Nephron (organoid): Measurements from ENCODE around the gene CCDC24.

Experiments used
- H3K27ac Mint-ChIP-seq, 3 experiments: 2 replicates each; pipeline ENCODE4 v1.8.0; 2020; ENCODE audit warnings: mixed read lengths in 3 of 3, mild to moderate bottlenecking in 2 of 3, moderate library complexity in 1 of 3
- H3K27me3 Mint-ChIP-seq: 2 replicates; pipeline ENCODE4 v1.8.0; 2021; ENCODE audit warnings: low read depth, mild to moderate bottlenecking, moderate library complexity, mixed read lengths
- H3K36me3 Mint-ChIP-seq: 2 replicates; pipeline ENCODE4 v1.8.0; 2020; ENCODE audit warnings: low read depth, mixed read lengths
- H3K4me1 Mint-ChIP-seq: 2 replicates; pipeline ENCODE4 v1.8.0; 2020; ENCODE audit warnings: mixed read lengths
- H3K4me3 Mint-ChIP-seq, 3 experiments: 2 replicates each; pipeline ENCODE4 v1.8.0; 2020; ENCODE audit warnings: mild to moderate bottlenecking in 3 of 3, mixed read lengths in 3 of 3, moderate library complexity in 2 of 3
- H3K9me3 Mint-ChIP-seq: 2 replicates; pipeline ENCODE4 v1.8.0; 2020; ENCODE audit warnings: mixed read lengths
- TF ChIP-seq, protein P1 (sequence below), 3 experiments: fragments of 200-600 bp; sonication (generic); IDR thresholded peaks; one replicate each; pipeline ENCODE4 v1.5.0; 2021; ENCODE audit warnings: antibody characterized with exemption in 3 of 3; ENCODE audit not compliant: unreplicated experiment in 3 of 3

CCDC24 gene

DNA sequence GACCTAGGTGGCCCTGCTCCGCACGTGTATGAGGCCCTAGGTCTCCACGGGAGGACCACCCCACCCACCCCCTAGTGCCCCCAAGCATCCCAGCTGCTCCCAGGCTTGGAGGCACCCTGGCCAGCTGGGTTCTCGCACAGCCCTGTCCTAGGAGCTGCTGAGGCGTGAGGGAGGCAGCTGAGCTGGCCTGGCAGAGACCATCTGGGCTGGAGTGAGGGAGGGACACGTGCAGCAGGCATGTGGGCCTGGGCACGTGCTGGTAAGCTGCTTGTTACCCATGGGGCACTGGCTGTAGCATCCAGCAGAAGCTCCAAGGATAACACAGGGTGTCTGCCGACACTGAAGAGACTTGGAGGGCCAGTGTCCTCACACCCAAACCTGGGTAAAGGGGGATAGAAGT is 29.8 kb downstream of the CCDC24 start:
- Mint-ChIP-seq H3K27me3 (no peaks in the 10 kb centered on the region), H3K36me3 (peaks cover 9% of the 10 kb centered on the region), H3K4me3 (no peak overlapping the region), H3K9me3 (no peaks in the 10 kb centered on the region), H3K4me1 (no peaks in the 10 kb centered on the region), H3K27ac (no peak overlapping the region)
- TF ChIP-seq, protein P1, sequence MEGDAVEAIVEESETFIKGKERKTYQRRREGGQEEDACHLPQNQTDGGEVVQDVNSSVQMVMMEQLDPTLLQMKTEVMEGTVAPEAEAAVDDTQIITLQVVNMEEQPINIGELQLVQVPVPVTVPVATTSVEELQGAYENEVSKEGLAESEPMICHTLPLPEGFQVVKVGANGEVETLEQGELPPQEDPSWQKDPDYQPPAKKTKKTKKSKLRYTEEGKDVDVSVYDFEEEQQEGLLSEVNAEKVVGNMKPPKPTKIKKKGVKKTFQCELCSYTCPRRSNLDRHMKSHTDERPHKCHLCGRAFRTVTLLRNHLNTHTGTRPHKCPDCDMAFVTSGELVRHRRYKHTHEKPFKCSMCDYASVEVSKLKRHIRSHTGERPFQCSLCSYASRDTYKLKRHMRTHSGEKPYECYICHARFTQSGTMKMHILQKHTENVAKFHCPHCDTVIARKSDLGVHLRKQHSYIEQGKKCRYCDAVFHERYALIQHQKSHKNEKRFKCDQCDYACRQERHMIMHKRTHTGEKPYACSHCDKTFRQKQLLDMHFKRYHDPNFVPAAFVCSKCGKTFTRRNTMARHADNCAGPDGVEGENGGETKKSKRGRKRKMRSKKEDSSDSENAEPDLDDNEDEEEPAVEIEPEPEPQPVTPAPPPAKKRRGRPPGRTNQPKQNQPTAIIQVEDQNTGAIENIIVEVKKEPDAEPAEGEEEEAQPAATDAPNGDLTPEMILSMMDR (IDR thresholded peaks at IDR 0.05; ENCODE audit: unreplicated experiment in 3 of 3) = no peak

DNA sequence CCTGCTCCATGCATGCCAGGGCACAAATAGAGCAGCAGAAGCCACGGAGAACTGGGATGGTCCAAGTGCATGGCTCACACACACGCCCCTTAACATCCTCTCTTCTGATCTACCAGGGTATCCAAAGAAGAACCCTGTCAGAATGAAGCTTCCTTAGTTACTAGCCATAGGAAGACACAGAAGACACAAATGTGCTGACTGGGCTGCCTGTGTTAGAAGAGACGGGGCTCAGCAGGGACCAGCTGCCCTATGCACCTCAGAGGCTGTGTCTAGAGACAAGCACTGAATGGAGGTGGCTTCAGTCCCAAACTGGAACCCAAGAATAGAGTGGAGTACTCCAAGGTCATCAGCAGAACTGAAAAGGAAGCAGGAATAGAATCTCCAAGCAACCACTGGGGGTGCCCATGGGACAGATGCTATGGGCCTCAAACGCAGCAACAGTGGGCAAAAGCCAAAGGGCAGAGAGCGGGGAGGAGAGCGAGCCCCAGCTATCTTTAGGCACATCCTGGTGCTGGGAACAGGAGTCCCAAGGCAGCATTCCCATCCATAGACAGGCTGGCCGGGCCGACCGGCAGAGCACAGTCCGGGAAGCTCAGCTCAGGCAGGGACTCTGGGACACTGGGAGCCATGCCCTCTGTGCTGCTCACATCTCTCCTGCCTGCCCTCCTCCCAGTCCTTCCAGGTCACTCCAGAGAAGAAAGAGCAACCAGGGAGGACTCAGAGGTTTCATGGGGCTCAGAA is 30.4 kb downstream of the CCDC24 start:
- no peaks in the 10 kb centered on the region for H3K27me3 Mint-ChIP-seq

DNA sequence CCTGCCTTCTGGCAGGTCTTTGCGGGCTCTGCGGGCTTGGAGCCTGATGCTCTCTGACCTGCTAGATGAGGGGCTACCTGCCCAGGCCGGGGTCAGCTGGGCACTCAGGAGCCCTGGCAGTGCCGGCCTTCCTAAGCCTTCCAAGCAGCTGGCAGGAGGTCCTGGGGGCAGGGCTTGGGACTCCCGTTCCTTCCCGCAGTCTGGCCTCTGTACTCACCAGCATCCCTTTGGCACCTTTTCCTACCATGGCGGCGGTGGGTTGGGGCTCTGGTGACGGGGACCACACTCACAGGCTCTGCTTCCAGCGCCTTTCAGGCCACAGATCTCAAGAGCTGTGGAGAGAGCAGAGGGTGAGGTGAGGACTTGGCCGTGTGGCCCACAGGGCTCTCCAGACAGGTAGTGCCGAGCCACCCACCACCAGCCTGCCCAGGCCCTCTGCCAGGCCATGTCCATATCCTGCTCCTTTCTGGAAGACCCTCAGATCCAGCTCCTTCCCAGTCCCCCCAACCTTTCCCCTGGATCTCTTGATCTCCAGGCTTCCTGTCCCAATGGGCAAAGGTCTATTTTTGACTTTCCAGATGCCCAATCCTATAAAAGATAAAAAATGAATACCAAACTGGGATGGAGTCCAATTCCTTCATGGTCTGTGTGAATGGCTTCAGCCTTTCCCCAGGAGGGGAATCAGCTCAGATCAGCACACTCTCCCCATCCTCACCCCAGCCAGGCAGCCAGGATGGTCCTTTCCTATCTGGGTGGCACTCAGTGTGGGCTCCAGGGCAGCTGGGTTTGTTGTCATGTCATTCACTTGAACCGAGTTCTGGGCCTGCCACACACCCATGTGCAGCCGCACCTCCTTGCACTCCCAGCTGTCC is 32.9 kb downstream of the CCDC24 start:
- H3K4me1 Mint-ChIP-seq = peaks cover 13% of the 10 kb centered on the region
- H3K27ac Mint-ChIP-seq = no peak overlapping the region
- H3K36me3 Mint-ChIP-seq = peaks cover 9% of the 10 kb centered on the region
- TF ChIP-seq, protein P1 (IDR thresholded peaks at IDR 0.05; ENCODE audit: unreplicated experiment in 3 of 3) = no peak
- H3K9me3 Mint-ChIP-seq = no peaks in the 10 kb centered on the region
- no peaks in the 10 kb centered on the region for H3K27me3 Mint-ChIP-seq
- no peak overlapping the region for H3K4me3 Mint-ChIP-seq

More for the DNA sequence above, 30.4 kb downstream of the CCDC24 start:
- Mint-ChIP-seq H3K4me1 (no peaks in the 10 kb centered on the region), H3K27ac (no peak overlapping the region), H3K9me3 (no peaks in the 10 kb centered on the region), H3K4me3 (no peak overlapping the region), H3K36me3 (peaks cover 9% of the 10 kb centered on the region)
- TF ChIP-seq, protein P1 (IDR thresholded peaks at IDR 0.05; ENCODE audit: unreplicated experiment in 3 of 3) = no peak

DNA sequence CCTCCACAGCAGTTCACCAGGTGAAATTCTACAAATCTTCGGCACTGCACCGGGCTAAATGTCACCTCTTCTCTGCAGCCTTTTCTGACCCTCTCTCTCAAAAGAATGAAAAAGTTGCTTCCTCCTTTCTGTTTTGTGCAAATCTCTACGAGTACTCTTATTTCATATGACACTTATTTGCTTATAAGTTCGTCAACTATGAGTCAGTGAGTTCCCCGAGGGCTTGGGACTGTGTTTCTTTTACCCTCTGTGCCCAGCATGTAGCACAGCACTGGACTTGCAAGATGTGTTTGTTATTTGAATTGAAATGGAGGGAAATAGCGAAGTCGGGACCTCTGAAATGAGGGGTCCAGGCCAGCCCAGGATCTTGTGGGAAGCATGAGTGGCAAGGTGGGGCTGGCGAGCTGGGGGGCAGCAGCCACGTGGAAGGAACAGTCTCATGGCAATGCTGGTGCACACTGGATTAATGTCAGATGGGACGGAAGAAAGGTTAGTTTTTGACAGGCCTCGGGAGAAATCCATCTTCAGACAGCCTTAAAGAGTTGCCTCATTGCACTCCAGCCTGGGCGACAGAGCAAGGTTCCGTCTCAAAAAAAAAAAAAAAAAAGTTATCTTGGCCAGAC is 33.6 kb downstream of the CCDC24 start:
- H3K4me3 Mint-ChIP-seq = no peak overlapping the region
- H3K27me3 Mint-ChIP-seq = no peaks in the 10 kb centered on the region
- peaks cover 20% of the 10 kb centered on the region for H3K4me1 Mint-ChIP-seq
- H3K27ac Mint-ChIP-seq = no peak overlapping the region
- TF ChIP-seq, protein P1 (IDR thresholded peaks at IDR 0.05; ENCODE audit: unreplicated experiment in 3 of 3) = no peak
- no peaks in the 10 kb centered on the region for H3K9me3 Mint-ChIP-seq
- peaks cover 9% of the 10 kb centered on the region for H3K36me3 Mint-ChIP-seq

DNA sequence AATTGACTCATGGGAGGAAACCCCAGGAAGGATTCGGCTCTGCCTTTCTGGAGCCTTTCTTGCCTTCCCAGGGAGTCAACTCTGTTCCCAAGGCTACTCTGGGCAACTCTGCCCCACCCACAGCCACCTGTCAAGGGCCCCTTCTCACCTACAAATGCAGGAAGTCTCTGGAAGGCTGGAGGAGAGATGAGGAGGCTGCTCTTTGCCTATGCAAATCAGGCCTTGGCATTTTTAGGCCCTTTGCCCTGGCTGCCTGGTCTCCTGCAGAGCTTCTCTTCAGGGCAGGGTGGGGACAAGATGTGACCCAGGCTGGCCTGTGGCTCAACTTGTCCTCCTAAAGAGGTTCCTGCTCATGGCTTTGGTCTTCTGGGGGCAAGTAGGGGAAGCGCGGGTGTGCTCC is 34.4 kb downstream of the CCDC24 start:
- Mint-ChIP-seq H3K4me3 (no peak overlapping the region), H3K27ac (no peak overlapping the region), H3K27me3 (no peaks in the 10 kb centered on the region), H3K9me3 (no peaks in the 10 kb centered on the region), H3K4me1 (peaks cover 20% of the 10 kb centered on the region), H3K36me3 (peaks cover 9% of the 10 kb centered on the region)
- TF ChIP-seq, protein P1 (IDR thresholded peaks at IDR 0.05; ENCODE audit: unreplicated experiment in 3 of 3) = no peak
